GM18502 (cell line): ENCODE results near the gene EFNA5.
"Not testable (repeated sequence)": the region's sequence is repeated elsewhere in the genome, so short reads cannot be mapped to it uniquely, and the experiment has no call there.

ENCODE experiments used
- ATAC-seq: cut with Tn5 transposase; IDR thresholded peaks from one replicate; pipeline ENCODE4 v1.9.1; 2021; ENCODE audit warnings: mild to moderate bottlenecking; ENCODE audit not compliant: unreplicated experiment, poor library complexity

Gene EFNA5

GRCh38 chr5:107502676-107503060 is 168.1 kb downstream of the EFNA5 start:
- no peak for ATAC-seq

- no peak for ATAC-seq
Observed at GRCh38 chr5:107501965-107502675, 168.6 kb downstream of the EFNA5 start.

DNA sequence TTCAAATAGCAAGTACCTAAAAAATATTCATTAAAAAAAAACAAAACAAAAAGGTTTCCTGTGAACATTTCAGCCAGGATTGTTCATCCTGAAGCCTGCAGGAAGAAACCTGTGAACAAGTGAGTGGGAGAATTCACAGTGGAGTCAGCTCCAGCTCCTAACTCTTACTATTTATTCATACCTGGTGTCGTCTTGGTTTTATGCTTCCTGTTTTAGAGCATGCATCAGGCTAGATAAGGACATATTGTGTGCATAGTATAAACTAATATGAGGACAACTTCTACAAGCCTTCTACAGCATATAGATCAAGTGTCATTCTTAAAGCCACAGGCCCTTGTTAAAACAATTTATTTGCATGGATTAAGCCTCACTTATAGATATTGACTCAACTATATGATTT is 169.9 kb downstream of the EFNA5 start:
- no peak for ATAC-seq

DNA sequence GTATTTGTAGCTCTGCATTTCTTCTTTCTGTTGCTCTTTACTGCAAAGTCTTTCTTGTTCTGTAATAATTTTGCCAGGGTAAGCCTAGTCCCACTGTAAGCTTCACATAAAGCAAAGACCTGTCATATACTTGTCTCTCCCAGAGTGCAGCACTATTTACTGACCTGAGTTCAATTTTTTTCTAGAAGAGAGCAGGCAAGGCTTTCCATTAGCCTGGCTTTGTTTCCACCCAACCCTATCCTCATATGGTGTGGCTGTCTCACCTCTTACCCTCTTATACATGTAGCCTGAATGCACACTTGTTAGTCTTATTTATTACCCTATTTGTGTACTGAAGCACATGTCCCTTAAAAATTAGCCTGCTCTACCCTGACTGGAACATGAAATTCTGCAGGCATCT is 170.4 kb downstream of the EFNA5 start:
- no peak for ATAC-seq

- ATAC-seq: no peak
Observed at GRCh38 chr5:107499776-107500175, 171.0 kb downstream of the EFNA5 start.

GRCh38 chr5:107499237-107499636 is 171.5 kb downstream of the EFNA5 start:
- no peak for ATAC-seq

DNA sequence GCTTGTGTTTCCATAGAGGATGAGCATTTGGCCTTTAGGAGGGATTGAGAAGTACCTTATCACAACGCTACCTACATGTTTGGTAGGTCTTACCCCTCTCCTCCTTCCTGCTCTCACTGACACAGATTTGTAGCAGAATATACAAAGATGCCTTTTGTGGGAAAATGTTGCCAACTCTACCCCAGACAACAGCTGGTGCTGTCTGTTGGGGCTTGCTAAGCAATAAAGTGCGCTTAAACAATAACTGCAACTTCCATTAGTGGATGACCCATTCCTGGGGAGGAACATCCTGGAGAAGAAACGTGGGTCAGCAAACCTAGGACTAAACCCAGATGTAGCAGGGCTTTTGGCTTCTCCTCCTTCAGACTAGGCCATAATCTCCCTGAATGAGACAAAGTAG is 174.3 kb downstream of the EFNA5 start:
- ATAC-seq: no peak

DNA sequence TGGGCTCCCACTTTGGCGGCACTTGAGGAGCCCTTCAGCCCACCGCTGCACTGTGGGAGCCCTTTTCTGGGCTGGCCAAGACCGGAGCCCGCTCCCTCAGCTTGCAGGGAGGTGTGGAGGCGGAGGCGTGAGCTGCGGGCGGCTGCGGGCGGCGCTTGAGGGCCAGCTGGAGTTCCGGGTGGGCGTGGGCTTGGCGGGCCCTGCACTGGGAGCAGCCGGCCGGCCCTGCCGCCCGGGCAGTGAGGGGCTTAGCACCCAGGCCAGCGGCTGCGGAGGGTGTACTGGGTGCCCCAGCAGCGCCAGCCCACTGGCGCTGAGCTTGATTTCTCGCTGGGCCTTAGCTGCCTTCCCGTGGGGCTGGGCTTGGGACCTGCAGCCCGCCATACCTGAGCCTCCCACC is 176.6 kb downstream of the EFNA5 start:
- not testable (repeated sequence) for ATAC-seq

DNA sequence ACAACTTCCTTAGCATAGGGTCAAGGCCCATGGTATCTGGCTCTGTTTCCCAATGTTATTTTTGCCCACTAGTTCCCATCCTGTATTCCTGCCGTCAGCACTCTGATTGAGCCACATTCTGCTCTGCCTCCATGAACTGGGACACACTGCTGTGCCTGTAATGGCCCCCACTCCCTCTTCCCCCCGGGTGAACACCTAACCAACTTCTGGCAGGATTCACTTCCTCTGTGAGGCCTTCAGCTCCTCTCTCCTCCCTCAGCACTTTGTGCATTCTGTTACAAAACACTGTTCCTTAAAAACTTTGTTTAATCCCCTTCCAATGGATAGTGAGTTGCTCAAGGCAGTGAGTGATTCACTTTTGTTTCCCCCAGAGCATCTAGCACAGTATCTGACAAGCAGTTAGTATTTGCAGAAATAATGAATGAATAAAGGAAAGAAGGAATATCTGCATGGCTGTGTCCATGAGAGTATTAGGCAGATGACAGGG is 183.6 kb downstream of the EFNA5 start:
- no peak for ATAC-seq

DNA sequence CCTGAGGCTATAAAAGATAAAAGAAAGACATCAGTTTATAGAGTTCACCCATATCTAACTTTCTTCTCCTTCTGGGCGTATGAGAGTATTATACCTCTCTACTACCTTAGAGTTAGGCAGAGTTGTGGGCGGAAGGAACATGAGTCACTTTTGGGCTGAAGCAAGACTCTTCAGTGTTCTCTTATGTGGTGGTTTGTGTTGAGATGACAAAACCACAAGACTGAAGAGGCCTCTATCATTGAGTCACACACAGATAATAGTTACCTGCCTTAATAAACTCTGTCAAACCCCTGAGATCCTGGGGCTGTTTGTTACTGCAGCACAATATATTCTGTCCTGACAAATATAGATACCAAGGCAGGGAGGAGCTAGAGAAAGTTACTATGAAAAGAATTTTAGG is 184.2 kb downstream of the EFNA5 start:
- peak; percentile 91 for ATAC-seq

DNA sequence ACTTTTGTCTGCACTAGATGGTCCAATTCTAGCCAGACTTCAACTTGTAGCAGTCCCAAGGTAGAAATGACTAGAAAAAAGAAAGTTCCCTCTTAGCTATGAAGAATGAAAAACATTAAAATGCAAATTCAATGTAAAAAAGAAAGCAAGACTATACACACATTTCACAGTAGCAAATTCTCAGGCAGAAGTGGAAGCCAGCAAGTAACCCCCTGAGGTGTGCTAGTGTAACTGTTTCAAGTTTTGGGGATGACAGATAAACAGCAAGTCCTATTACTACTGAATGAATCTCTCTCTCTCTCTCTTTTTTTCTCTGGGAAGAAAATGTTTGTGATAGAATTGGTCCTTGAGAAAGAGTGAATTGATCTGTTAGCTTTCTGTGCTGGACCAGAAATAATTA is 185.6 kb downstream of the EFNA5 start:
- ATAC-seq: peak; percentile 62

DNA sequence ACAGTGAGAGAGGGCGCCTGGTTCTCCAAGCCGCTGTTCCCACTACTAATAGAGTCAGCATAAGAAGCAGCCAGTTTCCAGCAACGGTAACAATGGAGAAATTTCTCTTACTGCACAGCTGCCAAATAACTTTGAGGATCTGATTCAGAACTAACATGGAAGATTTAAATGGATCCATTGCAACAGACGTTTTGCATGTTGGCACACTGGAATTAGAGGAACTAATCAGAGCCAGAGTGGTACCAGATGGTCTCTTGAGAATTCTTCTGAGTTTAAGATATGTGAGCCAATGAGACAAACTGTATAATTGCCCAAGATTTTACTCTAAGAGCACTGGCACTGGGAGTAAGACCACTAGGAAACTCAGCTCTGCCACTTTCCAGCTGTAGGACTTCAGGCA is 186.5 kb downstream of the EFNA5 start:
- no peak for ATAC-seq

DNA sequence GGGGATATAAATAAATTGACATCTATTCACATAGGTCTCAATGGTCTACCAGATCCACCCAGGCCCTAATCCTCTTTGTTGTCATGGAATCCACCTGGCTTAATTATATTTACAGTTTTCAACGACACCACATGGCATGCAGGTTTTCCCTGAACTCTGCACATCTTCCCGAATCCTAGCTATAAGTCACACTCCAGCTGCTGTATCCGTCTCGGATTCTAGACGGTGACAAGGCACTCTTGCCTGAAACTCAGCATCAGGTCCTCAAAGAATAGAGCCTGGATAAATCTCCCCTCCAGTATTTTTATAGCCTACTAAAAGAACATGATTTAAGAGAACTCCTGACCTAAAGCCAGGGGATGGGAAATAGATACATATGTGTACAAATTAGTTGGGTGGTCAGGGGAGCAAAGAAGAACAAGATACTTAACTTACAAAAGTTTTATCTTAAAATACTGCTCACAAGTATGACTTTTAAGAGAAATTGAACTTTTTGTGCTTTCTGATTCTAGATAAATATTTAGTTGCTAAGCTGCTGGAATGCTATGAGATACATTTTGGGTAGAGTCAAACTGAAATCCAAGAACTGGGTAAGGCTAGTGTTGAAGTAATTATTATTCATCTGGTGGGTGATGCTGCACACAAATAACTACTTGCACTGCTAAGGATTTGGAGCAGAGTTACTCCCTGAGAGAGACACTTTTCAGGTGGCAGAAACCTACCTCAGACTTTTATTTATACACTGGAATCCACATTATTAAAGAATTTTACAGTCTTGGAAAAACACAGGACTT is 187.3 kb downstream of the EFNA5 start:
- ATAC-seq: no peak

- no peak for ATAC-seq
Observed at GRCh38 chr5:107478068-107478641, 192.6 kb downstream of the EFNA5 start.

DNA sequence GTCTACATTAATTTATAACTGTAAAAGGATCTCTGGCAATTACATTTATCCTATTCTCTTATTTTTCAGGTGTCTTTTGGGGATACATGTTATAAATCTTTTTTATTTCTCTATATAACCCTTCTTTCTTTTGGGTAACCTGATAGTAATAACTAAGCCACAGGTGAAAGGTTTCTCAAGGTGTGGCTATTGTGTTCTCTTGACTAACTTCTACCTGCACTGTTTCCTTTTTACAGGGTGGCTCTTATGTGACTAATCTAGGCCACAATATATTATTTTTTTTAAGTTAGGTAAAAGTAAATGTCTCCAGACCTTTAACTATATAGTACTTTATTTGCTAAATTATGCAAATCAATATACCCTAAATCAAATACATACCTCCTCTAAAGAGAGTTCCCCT is 193.2 kb downstream of the EFNA5 start:
- no peak for ATAC-seq

DNA sequence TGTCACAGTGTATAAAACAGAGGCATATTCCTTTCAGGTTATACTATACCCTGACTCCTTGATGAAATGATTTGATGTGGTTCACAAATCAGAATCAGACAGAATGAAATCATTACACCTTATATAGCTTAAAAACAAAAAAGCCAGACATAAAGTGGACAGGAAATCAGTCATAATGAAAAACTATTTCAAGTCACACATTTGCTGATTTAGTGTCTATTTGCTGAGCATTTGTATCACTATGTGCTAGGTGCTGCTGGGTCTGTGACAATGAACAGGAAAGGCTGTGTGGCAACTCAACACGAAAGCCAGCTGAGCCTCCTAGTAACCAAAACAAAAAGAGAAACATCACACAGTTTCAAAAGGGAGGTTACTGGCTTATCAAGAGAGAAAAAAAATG is 194.0 kb downstream of the EFNA5 start:
- ATAC-seq: peak; percentile 97

DNA sequence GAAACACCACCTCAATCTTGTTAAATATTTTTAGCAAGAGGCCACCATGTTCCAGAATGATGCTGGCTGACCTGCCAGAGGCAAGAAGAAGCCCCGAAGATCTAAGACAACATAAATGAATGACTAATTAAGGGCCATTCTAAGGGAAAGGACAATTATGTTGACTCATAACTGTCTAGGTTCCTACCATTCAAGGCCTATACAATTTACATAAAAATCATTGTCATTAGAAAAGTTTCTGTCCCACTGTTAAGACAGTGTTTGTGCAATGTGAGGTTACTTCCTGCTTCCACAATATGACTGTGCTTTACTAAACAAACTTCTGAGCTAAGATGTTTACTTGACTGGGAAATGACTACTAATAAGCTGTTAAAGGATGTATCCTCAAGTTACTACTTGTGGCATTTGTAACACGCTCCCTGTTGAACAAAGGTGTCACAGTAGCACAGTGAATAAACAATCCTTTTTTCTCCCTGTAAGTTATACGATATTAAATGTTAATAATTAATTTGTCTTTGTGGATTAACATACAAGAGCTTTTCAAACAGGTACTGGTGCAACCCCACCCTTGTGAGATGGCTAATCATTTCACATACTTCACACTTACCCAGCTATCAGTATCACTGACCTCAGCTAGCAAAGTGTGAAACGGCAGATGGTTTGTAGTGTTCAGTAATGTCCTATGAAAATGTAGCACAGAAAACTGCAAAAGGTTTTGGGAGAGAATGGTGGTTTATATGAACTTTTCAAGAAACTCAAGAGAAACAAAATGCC is 195.8 kb downstream of the EFNA5 start:
- ATAC-seq: peak; percentile 33

DNA sequence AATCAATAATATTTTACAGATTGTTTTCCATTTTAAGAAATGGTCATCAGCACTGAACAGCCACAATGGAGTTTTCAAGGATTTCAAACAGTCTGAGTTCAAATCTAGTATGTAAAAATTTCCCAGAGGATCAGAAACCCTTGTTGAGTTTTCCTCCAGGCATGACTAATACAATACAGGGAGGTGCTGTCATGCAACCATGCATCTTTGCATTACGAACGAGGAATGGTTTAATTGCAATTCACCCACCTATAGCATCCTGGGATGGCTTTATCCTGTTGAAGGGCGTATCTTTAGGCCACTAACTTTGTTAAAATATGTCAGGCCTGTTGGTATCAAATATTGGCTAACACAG is 196.4 kb downstream of the EFNA5 start:
- ATAC-seq: no peak

DNA sequence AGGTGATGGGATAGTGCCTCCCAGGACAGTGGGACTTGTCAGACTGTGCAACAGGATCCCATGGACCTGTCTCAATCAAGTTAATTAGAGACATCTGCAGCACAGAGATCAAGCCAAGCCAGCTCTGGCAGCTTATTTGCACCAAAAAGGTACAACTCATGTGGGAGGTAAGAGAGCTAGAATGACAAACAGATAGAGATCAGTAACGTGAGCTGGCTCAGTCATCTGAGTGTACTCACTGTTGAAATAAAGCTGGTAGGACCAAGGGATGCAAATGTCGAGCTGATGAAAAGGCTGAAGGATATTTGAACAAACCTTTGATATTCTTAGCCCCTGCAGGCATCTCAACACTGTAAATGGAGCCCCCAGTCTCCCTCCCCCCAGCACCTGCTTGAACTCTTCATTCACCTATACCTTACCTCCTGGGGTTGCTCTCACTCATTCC is 198.1 kb downstream of the EFNA5 start:
- no peak for ATAC-seq

DNA sequence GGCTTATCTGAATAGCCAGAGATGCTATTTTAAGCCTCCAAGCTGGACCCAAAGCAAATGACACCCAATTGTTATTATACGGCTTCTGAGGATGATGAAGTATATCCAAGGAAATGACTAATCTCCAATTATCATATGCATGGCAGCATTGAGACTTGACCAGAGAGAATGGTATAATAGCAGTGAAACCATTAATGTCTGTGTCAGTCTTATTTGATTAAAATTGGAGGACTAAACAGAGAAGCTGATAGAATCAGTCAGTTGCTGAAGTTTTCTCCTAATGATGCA is 200.5 kb downstream of the EFNA5 start:
- no peak for ATAC-seq
